ENCODE results near the gene CSTF2.

Gene CSTF2

DNA sequence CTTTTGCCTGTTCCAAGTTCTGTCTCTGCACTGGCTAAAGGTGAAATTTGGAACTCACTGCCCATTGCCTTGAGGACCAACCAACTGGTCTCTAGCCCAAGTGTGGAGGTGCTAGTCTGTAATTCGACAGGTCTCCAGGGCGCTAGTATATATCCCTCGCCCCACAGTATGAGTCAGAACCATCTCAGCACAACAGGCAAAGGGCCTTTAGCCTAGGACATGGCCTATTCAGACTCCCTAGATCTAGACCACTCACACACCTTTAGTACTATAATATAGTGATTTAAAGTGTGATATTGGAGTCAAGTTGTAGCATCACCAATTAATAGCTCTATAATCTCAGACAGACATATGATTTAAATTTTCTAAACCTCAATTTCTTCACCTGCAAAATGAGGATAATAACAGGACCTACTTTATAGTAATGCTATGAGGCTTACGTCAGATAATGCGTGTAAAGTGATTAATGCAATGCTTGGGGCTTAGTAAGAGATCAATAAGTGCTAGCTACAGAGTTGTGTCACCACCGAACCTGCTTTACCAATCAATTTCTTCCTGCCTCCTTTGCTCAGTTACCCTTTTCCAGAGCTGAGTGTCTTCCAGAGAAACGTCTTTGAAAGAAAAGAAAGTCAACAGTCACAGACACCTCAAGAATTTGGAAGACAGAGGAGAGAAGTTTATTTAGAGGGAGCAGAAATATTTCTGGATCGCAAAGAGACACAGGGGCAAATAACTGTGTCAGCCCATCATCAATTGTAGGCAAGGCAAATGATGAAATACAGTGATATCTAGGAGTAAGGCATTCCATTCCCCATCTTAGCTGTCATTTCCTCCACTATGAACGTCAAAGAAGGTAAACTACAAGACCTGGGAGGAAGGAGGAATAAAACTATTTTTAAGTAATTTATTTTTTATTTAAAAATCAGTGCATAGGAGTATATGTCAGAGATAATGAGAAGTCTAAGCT, 51.7 kb downstream of the CSTF2 start:
- in situ Hi-C loops (cut with HindIII; ENCODE audit: low sequenced_read_pairs): no loop called here

DNA sequence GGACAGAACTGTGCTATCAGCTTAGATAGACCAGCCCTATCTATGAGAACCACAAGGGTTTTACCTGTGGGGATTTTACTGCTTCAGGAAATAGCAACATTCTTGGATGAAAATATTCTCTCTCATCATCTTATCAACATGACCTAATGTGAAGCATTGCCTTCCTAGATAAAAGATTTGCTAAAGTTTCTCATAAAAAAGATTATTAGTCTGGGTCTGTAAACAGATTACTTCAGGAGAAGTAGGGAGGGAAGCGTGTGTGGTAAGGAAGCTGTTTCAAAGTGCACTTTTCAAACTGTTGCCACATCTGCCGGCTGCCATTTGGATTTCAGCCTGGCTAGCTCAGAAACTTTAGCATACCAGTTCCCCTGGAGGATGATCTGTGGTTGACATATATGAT, 54.1 kb downstream of the CSTF2 start, which contains the start of gene NOX1:
Gene NOX1, minus strand, starts transcription at position 35 of the 400 bp plus-strand sequence. CDS start 220 bp downstream, outside the sequence.
- in situ Hi-C loops (cut with HindIII; ENCODE audit: low sequenced_read_pairs): no loop called here

DNA sequence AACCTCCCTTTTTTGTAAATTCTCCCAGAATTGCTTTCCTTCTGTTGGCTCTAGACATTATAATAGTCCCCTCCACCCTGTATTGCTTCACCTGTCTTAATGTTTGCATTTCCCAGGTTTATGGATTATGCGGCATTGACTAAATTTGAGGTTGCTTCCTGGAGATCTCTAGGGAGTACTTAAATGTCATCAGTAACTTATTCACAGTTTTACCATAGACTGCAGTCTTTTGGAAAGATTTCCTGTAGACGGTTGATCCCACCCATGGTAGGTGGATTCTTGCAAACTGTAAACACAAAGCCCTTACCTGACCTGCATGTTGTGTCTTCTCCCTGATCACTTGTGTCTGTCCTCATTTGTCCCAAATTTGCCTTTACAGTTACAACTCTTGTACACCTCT, 60.2 kb downstream of the CSTF2 start:
- in situ Hi-C loops (cut with HindIII; ENCODE audit: low sequenced_read_pairs): no loop called here

- in situ Hi-C loops (cut with HindIII; ENCODE audit: low sequenced_read_pairs): no loop called here
Measured at GRCh38 chrX:100883654-100884053, 63.5 kb downstream of the CSTF2 start.

Measured in endothelial cell of hepatic sinusoid (primary cell).